ENCODE measurements around the gene PACRG.

PACRG gene

GRCh38 chr6:163095401-163095800, 367.6 kb downstream of the PACRG start:
- DNase-seq = no peak

GRCh38 chr6:163098827-163099479, 371.2 kb downstream of the PACRG start:
- DNase-seq = no peak

GRCh38 chr6:163099621-163100171, 371.9 kb downstream of the PACRG start:
- DNase-seq = no peak

GRCh38 chr6:163100259-163100658, 372.5 kb downstream of the PACRG start:
- no peak for DNase-seq

GRCh38 chr6:163113358-163113962, 385.7 kb downstream of the PACRG start:
- no peak for DNase-seq

GRCh38 chr6:163118941-163119340, 391.2 kb downstream of the PACRG start:
- DNase-seq = no peak

GRCh38 chr6:163120223-163120622, 392.4 kb downstream of the PACRG start:
- no peak for DNase-seq

- no peak for DNase-seq
These were observed 393.5 kb downstream of the PACRG start for GRCh38 chr6:163121270-163121669.

- no peak for DNase-seq
These were observed 394.6 kb downstream of the PACRG start for GRCh38 chr6:163122365-163122764.

- no peak for DNase-seq
These were observed 395.3 kb downstream of the PACRG start for GRCh38 chr6:163123098-163123497.

GRCh38 chr6:163126741-163127140, 399.0 kb downstream of the PACRG start:
- DNase-seq = no peak

- no peak for DNase-seq
These were observed 399.8 kb downstream of the PACRG start for GRCh38 chr6:163127587-163127986.

- DNase-seq = no peak
These were observed 400.6 kb downstream of the PACRG start for GRCh38 chr6:163128324-163128723.

- no peak for DNase-seq
These were observed 404.4 kb downstream of the PACRG start for GRCh38 chr6:163132050-163132750.

GRCh38 chr6:163133017-163133416, 405.2 kb downstream of the PACRG start:
- no peak for DNase-seq

- no peak for DNase-seq
These were observed 405.9 kb downstream of the PACRG start for GRCh38 chr6:163133691-163134090.

GRCh38 chr6:163136681-163137397, 409.1 kb downstream of the PACRG start:
- no peak for DNase-seq

GRCh38 chr6:163137398-163137881, 409.7 kb downstream of the PACRG start:
- no peak for DNase-seq

- DNase-seq = no peak
These were observed 418.3 kb downstream of the PACRG start for GRCh38 chr6:163146036-163146435.

GRCh38 chr6:163147994-163148393, 420.2 kb downstream of the PACRG start:
- no peak for DNase-seq

GRCh38 chr6:163148451-163149278, 420.9 kb downstream of the PACRG start:
- DNase-seq = no peak

- DNase-seq = no peak
These were observed 421.6 kb downstream of the PACRG start for GRCh38 chr6:163149279-163149848.

All from NCI-H1048 (cell line).